Measurements from ENCODE around the gene OAT.
"Not testable (repeated sequence)": the region's sequence is repeated elsewhere in the genome, so short reads cannot be mapped to it uniquely, and the experiment has no call there.

OAT gene

GRCh38 chr10:124446830-124447750 is 28.4 kb upstream of the OAT start:
- DNase-seq, result no peak

GRCh38 chr10:124441694-124442093 is 23.0 kb upstream of the OAT start:
- not testable (repeated sequence) for DNase-seq

GRCh38 chr10:124436191-124436638 is 17.5 kb upstream of the OAT start:
- DNase-seq, result no peak

- not testable (repeated sequence) for DNase-seq
Observed at GRCh38 chr10:124435683-124436082, 17.0 kb upstream of the OAT start.

DNA sequence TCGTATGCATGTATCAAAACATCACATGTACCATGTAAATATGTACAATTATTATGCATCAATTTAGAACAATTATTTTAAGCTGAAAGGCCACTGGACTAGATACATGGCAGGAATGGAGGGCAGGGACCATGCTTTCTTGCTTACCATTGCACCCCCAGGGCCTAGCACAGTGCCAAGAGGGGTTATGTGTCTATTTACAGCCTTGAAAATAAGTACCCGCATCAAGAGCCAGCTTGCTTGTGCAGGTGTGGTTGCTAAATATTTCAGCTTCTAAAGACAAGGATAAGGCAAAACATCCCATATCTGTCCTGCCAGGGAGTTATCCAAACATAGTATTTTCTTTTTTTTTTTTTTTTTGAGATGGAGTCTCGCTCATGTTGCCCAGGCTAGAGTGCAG is 14.7 kb upstream of the OAT start:
- no peak for DNase-seq

DNA sequence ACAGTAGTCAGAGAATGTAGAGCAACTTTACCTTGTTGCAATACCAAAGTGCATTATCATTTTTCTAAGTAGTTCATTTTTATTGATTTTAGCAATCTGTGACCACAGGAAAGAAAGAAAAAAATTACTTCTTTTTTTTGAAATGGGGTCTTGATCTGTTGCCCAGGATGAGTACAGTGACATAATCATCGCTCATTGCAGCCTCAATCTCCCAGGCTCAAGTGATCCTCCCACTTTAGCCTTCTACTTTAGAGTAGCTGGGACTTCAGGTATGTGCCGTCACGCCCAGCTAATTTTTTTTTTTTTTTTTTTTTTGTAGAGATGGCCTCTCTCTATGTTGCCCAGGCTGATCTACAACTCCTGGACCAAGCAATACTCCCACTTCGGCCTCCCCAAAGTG is 11.4 kb upstream of the OAT start:
- no peak for DNase-seq

DNA sequence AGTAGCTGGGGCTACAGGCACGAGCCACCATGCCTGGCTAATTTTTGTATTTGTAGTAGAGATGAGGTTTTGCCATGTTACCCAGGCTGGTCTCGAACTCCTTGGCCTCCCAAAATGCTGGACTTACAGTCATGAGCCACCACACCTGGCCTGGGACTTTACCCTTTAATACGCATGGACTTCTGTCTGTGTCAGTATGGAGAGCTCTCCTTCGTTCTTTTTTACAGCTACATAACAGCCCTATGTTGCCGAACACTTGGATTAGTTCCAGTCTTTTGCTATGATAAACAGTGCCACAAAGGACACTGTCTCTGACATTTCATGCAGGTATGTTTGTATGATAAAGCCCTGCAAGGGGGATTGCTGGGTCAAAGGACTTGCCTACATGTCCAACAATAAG is 10.9 kb upstream of the OAT start:
- no peak for DNase-seq

- no peak for DNase-seq
Observed at GRCh38 chr10:124428207-124428777, 9.6 kb upstream of the OAT start.

DNA sequence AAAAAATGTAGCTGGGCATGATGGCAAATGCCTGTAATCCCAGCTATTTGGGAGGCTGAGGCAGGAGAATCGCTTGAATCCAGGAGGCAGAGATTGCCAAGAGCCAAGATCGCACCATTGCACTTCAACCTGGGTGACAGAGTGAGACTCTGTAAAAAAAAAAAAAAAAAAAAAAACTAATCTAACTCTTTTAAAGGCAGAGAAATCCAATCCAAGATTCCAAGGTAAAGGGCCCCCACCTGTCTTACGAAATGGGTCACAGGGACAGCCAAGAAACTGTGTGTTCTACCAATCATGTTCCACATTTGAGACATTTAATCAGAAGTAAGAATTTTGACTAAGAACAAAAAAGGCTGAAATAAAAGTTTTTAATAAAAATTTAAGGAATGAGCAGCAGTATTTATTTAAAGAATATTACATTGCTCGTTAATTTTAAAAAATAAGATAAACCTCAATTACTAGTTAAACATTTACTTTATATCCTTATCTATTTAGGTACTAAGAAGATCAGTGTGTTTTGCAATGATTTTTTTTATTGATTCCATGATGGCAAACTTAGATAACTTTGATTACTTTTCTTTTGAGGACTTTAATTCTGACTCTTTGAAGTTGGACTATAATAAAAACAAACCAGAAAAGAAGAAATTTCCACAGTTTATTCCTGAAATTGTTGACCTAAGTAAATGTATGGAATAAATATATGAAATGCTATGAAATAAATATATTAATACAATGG is 6.7 kb upstream of the OAT start:
- no peak for DNase-seq

GRCh38 chr10:124423813-124424212 is 5.1 kb upstream of the OAT start:
- DNase-seq, result no peak

DNA sequence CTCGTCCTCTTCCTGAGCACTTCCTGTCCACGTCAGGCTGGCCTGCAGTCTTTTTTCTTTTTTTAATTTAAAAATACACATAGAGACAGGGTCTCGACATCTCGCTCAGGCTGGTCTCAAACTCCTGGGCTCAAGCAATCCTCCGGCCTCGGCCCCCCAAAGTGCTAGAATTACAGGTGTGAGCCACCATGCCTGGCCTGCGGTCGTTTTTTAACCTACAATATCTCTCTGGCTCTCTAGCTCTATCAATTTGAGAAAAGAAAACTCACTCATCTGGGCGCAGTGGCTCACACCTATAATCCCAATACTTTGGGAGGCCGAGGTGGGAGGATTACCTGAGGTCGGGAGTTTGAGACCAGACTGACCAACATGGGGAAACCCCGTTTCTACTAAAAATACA is 4.0 kb upstream of the OAT start:
- DNase-seq, result no peak

DNA sequence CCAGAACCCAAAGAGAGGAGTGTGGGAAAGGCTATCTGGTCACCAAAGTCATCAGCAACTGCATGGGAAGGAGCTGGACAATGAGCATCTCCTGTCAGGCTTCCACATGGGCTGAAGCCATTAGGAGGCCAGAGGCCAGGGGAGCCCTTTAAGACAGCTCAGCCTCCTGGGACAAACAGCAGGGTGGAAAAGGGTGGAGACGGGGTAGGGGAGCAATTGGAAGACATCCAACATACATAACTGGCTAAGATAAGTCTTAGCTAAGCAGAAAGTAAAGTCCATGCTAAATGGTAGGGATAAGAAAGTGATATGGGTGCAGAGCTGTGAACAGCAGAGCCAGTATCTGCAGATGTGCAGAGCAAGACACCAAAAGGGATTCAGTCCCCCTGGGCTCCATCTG is 1.5 kb upstream of the OAT start:
- DNase-seq, result no peak

DNA sequence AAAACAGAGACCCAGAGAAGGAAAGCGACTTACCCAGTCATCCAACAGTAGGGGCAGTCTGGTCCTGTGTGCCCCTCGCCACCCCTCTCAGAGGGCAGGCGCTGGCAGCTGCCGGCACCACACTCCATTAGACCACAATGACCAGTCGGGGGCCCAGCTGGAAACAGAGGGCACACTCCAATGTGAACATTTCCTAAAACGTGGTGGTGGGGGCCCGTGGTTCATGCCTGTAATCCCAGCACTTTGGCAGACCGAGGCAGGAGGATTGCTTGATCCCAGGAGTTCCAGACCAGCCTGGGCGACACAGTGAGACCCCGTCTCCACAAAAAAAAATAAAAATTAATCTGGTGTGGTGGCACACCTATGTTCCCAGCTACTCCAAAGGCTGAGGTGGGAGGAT is 912 bp upstream of the OAT start:
- DNase-seq, result no peak

- no peak for DNase-seq
Observed at GRCh38 chr10:124417895-124418725, 613 bp downstream of the OAT start.

DNA sequence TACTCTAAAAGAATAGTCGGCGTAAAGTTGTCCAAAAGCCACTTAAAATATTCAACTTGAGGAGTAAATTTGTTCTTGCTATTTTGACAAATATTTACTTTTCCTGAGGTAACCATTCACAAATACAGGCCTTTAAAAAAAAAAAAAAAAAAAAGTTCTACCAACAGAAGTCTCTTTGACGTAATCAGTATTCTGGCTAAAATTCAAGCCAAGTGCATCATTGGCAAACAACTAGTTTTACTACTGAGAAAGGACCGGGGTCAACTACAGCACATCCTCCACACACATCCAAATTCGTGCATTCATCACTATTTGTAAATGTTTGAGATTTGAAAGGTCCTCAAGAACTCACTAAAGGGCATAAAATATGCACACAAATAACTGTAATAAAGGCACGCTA is 2.0 kb downstream of the OAT start:
- DNase-seq, result no peak

DNA sequence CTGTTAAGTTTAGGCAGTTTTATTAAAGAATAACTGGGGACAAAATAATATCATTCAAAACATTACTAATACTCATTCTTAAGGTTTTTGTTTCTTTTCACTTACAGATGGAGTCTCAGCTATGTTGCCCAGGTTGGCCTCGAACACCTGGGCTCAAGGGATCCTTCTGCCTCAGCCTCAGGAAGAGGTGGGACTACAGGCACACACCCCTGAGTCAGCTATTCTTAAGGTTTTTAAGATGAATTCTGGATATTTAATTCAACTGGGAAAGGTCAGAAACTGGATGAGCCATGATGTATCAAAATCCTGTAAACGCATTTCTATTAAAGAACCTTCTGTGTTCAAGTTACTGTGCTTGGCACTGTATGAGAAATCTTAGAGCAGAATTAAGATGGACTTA is 3.5 kb downstream of the OAT start:
- DNase-seq, result no peak

- DNase-seq, result no peak
Observed at GRCh38 chr10:124414076-124414475, 4.6 kb downstream of the OAT start.

DNA sequence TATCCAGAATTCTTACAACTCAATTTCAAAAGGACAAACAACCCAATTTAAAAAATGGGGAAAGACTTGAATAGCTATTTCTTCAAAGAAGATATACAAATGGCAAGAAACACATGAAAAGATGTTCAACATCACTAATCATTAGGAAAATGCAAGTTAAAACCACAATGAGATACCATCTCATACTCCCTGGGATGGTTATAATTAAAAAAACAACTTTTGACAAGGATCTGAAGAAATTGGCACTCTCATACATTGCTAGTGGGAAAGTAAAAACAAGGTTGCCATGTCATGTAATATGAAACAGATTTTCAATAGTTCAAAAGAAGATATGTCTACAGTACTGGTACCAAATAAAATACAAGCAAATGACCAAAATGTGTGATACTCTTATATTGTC is 9.0 kb downstream of the OAT start:
- no peak for DNase-seq

GRCh38 chr10:124408357-124408756 is 10.4 kb downstream of the OAT start:
- DNase-seq, result no peak

- DNase-seq, result no peak
Observed at GRCh38 chr10:124407456-124407855, 11.3 kb downstream of the OAT start.

GRCh38 chr10:124403548-124403947 is 15.2 kb downstream of the OAT start:
- peak; percentile 48 for DNase-seq

DNA sequence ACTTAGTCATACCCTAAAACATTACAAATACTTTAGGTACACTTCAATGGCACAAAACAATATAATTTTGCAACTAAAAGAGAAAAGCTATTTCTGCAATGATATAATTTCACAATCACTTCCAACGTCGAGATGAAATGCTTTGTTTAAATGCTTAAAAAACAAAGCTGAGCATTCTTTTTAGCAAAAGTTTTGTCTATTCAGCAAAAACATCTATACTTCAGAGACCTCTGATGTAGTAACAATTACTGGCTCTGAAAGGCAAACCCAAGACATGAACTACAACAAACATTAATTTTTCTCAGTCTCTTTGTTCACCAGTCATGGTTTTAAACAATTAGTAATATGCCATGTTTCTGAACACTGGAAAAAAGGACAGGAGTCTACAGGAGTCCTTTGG is 16.4 kb downstream of the OAT start:
- DNase-seq, result no peak

- DNase-seq, result no peak
Observed at GRCh38 chr10:124401633-124402032, 17.1 kb downstream of the OAT start.
